BJ (cell line): ENCODE data around the gene ANKMY2. TPM values are rescaled to one million over a fixed set of nuclear protein-coding genes. Genes with fewer than 3 reads are reported as not detected.

Experiments used
- CTCF ChIA-PET: fragments of 350-600 bp; formaldehyde crosslinking; extraction: SDS; loops from one replicate; lab custom pipeline; 2021; ENCODE audit warnings: antibody characterized with exemption, inconsistent platforms; lab: Yijun Ruan, JAX
- POLR2A ChIA-PET: fragments of 300-600 bp; sonication (Branson Sonifier 250); formaldehyde crosslinking; extraction: SDS; loops from one replicate; lab custom pipeline; 2021; ENCODE audit warnings: antibody characterized with exemption; lab: Charles Lee
- DNase-seq: peaks from one replicate; pipeline ENCODE4 v3.0.0-alpha.2; 2011; ENCODE audit warnings: low read depth
- H3K27me3 ChIP-seq: 2 replicates; pipeline ENCODE4 v1.6.0; 2011; ENCODE audit warnings: low read length; ENCODE audit not compliant: control insufficient read depth, insufficient read depth
- H3K36me3 ChIP-seq: 2 replicates; pipeline ENCODE4 v1.5.1; 2011; ENCODE audit warnings: low read length; ENCODE audit not compliant: control insufficient read depth, insufficient read depth
- H3K4me3 ChIP-seq: 2 replicates; pipeline ENCODE4 v1.5.1; 2011; ENCODE audit warnings: low read depth, mild to moderate bottlenecking, control low read depth, low read length
- CTCF ChIP-seq: IDR thresholded peaks from 2 replicates; pipeline ENCODE4 v1.5.1; 2011; ENCODE audit warnings: low read depth, mild to moderate bottlenecking, control low read depth, inconsistent platforms, low read length, moderate library complexity; ENCODE audit not compliant: insufficient read depth
- polyA plus RNA-seq: library from polyadenylated mRNA; depleted of rRNA; stranded (reverse); fragments of >200 nt; gene quantifications from 2 replicates; pipeline ENCODE4 v1.2.3, GENCODE V29; 2011

Gene ANKMY2
- polyA plus RNA-seq, 1 experiment = 14.7 TPM

DNA sequence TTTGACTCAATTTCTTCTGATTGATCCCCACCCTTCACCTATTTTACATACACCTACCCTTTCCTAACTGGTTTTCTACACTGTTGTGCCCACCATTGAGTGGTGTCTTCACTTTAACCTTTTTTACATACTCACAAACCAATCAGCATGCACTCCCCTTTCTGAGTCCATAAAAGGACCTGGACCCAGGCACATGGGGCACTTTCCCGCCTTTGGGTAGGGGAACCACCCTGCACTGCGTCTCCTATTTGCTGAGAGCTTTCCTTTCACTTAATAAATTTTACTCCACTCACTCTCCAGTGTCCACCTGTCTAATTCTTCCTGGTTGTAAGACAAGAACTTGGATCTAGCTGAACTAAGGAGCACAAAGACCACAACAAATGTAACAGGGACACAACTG is 33.8 kb downstream of the ANKMY2 start:
- TF ChIP-seq CTCF = no peak
- no peak overlapping the region for H3K4me3 ChIP-seq
- CTCF ChIA-PET = interaction anchor here (1.2 kb wide), 1 partner anchor 9 kb away, joined by 3 read pairs; no protein-coding TSS in a partner anchor
- DNase-seq = no peak
- H3K36me3 ChIP-seq = peaks cover 4% of the 10 kb centered on the region
- no peaks in the 10 kb centered on the region for H3K27me3 ChIP-seq
- POLR2A ChIA-PET = no interaction called here

DNA sequence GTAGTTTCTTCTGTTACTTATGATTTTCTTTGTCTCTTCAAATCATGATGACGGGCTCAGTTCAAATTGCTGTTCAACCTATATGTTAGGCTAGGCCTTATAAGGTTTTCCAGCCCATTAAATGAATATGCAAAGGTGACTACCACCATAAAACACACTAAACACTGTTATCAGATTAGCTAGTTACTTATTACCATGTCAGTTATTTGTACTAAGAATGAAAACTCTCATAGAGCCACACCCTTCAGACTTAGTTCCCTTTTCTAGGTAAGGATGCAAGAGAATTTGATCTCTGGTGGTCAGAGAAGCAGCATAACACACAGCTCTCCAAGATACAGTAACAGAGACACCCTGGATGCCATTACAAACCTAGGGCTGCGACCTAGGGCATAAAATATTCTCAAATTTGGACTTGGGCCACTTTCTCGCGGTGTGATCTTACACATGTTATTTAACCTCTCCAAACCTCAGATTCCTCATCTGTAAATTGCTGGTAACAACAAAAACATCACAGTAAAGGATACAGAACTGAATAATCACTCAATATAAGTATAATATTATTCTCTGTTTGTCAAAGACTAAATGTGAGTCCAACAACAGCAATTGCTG is 35.6 kb downstream of the ANKMY2 start:
- no peak for TF ChIP-seq CTCF
- CTCF ChIA-PET = interaction anchor here (1.2 to 1.7 kb wide), 2 partner anchors 12 to 13 kb away, joined by 4 to 5 read pairs; no protein-coding TSS in a partner anchor
- POLR2A ChIA-PET = no interaction called here
- Histone ChIP-seq H3K4me3 (no peak overlapping the region), H3K36me3 (peaks cover 1% of the 10 kb centered on the region), H3K27me3 (no peaks in the 10 kb centered on the region)
- no peak for DNase-seq

- no peak for TF ChIP-seq CTCF
- Histone ChIP-seq H3K27me3 (no peaks in the 10 kb centered on the region), H3K4me3 (no peak overlapping the region), H3K36me3 (peaks cover 4% of the 10 kb centered on the region)
- CTCF ChIA-PET = interaction anchor here (1.0 kb wide), 1 partner anchor 89 kb away, joined by 4 read pairs; no protein-coding TSS in a partner anchor
- DNase-seq = no peak
- POLR2A ChIA-PET = no interaction called here
These were observed 38.9 kb downstream of the ANKMY2 start for GRCh38 chr7:16606704-16607103.

DNA sequence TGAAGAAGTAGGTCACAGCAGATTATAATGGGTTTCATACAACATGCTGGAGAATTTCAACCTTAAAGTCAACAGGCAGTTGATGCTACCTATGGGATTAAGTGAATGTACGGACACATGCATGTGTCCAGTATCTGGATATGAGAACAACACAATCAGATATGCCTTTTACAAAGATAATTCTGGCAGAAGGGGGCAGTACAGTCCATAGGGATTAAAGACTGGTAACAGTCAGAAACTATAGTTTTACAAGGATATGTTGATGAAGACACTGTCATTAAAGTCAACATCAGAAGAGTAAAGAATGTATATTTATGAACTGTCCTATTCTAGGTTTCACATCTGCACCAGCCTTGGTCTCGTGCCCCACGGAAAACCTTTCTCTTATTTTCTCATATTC is 41.5 kb downstream of the ANKMY2 start:
- H3K4me3 ChIP-seq = no peak overlapping the region
- TF ChIP-seq CTCF = peak; percentile 37
- ChIA-PET CTCF (no interaction called here), POLR2A (no interaction called here)
- no peaks in the 10 kb centered on the region for H3K27me3 ChIP-seq
- H3K36me3 ChIP-seq = peaks cover 6% of the 10 kb centered on the region
- no peak for DNase-seq

GRCh38 chr7:16603633-16604032 is 41.9 kb downstream of the ANKMY2 start:
- CTCF ChIA-PET = no interaction called here

More at GRCh38 chr7:16603633-16604032, 41.9 kb downstream of the ANKMY2 start:
- DNase-seq = no peak
- Histone ChIP-seq H3K27me3 (no peaks in the 10 kb centered on the region), H3K4me3 (no peak overlapping the region), H3K36me3 (peaks cover 5% of the 10 kb centered on the region)
- POLR2A ChIA-PET = no interaction called here
- TF ChIP-seq CTCF = no peak
